Smooth muscle cell (in vitro differentiated cells): ENCODE measurements around the gene PRDM16. TPM values are rescaled to one million over a fixed set of nuclear protein-coding genes. Genes with fewer than 3 reads are reported as not detected.

Experiments
- DNase-seq: peaks from one replicate; lab custom pipeline; 2025; ENCODE audit not compliant: unreplicated experiment; lab: John Stamatoyannopoulos, UW
- H2AFZ ChIP-seq: fragments of 200-600 bp; sonication (generic); 2 replicates; pipeline ENCODE4 v1.6.0; 2016; ENCODE audit warnings: antibody characterized with exemption, low read depth, mild to moderate bottlenecking
- H3F3A ChIP-seq: fragments of 200-600 bp; sonication (generic); 2 replicates; pipeline ENCODE4 v1.6.0; 2017; ENCODE audit warnings: antibody characterized with exemption, low read depth
- H3K27ac ChIP-seq: fragments of 200-600 bp; sonication (generic); 2 replicates; pipeline ENCODE4 v1.5.1; 2016; ENCODE audit warnings: low read depth, mild to moderate bottlenecking
- H3K27me3 ChIP-seq: fragments of 200-600 bp; sonication (generic); 2 replicates; pipeline ENCODE4 v1.6.1; 2016; ENCODE audit warnings: low read depth, mild to moderate bottlenecking
- H3K36me3 ChIP-seq: fragments of 200-600 bp; sonication (generic); 2 replicates; pipeline ENCODE4 v1.5.1; 2016; ENCODE audit warnings: low read depth
- H3K4me1 ChIP-seq: fragments of 200-600 bp; sonication (generic); 2 replicates; pipeline ENCODE4 v1.5.1; 2016; ENCODE audit warnings: low read depth
- H3K4me2 ChIP-seq: fragments of 200-600 bp; sonication (generic); 2 replicates; pipeline ENCODE4 v1.6.0; 2016; ENCODE audit warnings: mild to moderate bottlenecking
- H3K4me3 ChIP-seq: fragments of 200-600 bp; sonication (generic); 2 replicates; pipeline ENCODE4 v1.5.1; 2016; ENCODE audit warnings: mild to moderate bottlenecking
- H3K79me2 ChIP-seq: fragments of 200-600 bp; sonication (generic); 2 replicates; pipeline ENCODE4 v1.6.0; 2016; ENCODE audit warnings: low read depth, mild to moderate bottlenecking
- H3K9ac ChIP-seq: fragments of 200-600 bp; sonication (generic); 2 replicates; pipeline ENCODE4 v1.6.0; 2016; ENCODE audit warnings: low read depth
- H3K9me3 ChIP-seq: fragments of 200-600 bp; sonication (generic); replicated peaks from 2 replicates; pipeline ENCODE4 v1.5.1; 2016; ENCODE audit warnings: low read depth
- H4K20me1 ChIP-seq: fragments of 200-600 bp; sonication (generic); 2 replicates; pipeline ENCODE4 v1.6.0; 2016; ENCODE audit warnings: low read depth
- CTCF ChIP-seq: fragments of 200-600 bp; sonication (generic); IDR thresholded peaks from 2 replicates; pipeline ENCODE4 v1.5.1; 2017; ENCODE audit warnings: borderline replicate concordance, mild to moderate bottlenecking, antibody characterized with exemption; ENCODE audit not compliant: insufficient read depth, poor library complexity, severe bottlenecking
- WGBS: methylation state at CpG from one replicate; pipeline ENCODE4 v1.1.7; 2016; ENCODE audit warnings: low lambda C conversion rate; 5-methylcytosine and 5-hydroxymethylcytosine counted together
- polyA plus RNA-seq: library from polyadenylated mRNA; unstranded; fragments of >200 nt; fragmentation: Nextera tagmentation; extraction: Ambion mirVana; gene quantifications from 2 replicates; pipeline ENCODE4 v1.2.1, GENCODE V29; 2016
- total RNA-seq: library from RNA; depleted of rRNA; stranded (reverse); fragments of >200 nt; gene quantifications from 2 replicates; pipeline ENCODE4 v1.2.3, GENCODE V29; 2014

PRDM16 gene
- total and polyA plus RNA-seq, 2 experiments from 2014 or later: 0.72 to 1.3 TPM

GRCh38 chr1:3474016-3474415 is 405.0 kb downstream of the PRDM16 start:
- 96% methylated on average over 8 of the region's 8 CpGs for WGBS
- Histone ChIP-seq H3K4me3 (no peak overlapping the region), H3F3A (peaks cover 10% of the 10 kb centered on the region), H3K9ac (no peak overlapping the region), H3K27ac (no peak overlapping the region), H3K36me3 (no peaks in the 10 kb centered on the region), H3K27me3 (no peaks in the 10 kb centered on the region), H2AFZ (no peak overlapping the region), H3K4me1 (peaks cover 15% of the 10 kb centered on the region), H3K9me3 (no peaks in the 10 kb centered on the region), H3K4me2 (no peak overlapping the region), H4K20me1 (no peaks in the 10 kb centered on the region), H3K79me2 (no peaks in the 10 kb centered on the region)
- DNase-seq: no peak
- no peak for TF ChIP-seq CTCF

DNA sequence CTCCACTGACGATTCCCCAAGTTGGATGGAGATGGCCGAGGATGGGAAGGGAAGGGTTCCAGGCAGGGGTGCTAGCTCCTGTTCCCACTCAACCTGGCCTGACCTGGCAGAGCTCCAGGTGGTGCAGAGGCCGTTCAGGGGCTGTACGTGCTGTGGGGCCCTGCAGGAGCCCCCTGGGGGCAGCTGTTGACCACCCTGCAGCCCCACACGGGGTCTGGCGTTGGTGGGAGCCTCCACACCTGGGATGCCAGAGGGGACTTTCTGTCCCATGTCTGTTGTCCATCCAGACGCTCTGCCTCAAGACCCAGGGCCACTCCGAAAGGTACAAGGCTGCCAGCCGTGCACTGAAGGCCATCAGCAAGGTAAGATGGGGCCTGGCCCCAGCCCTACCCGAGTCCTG is 405.4 kb downstream of the PRDM16 start:
- TF ChIP-seq CTCF: no peak
- no peak for DNase-seq
- no peak overlapping the region for H3K4me2 ChIP-seq
- H3K9ac ChIP-seq: no peak overlapping the region
- H4K20me1 ChIP-seq: no peaks in the 10 kb centered on the region
- no peaks in the 10 kb centered on the region for H3K27me3 ChIP-seq
- peaks cover 15% of the 10 kb centered on the region for H3K4me1 ChIP-seq
- H3F3A ChIP-seq: peaks cover 10% of the 10 kb centered on the region
- no peaks in the 10 kb centered on the region for H3K36me3 ChIP-seq
- no peak overlapping the region for H3K27ac ChIP-seq
- no peaks in the 10 kb centered on the region for H3K9me3 ChIP-seq
- no peak overlapping the region for H2AFZ ChIP-seq
- H3K79me2 ChIP-seq: no peaks in the 10 kb centered on the region
- 83% methylated on average over 10 of the region's 10 CpGs for WGBS
- H3K4me3 ChIP-seq: no peak overlapping the region

DNA sequence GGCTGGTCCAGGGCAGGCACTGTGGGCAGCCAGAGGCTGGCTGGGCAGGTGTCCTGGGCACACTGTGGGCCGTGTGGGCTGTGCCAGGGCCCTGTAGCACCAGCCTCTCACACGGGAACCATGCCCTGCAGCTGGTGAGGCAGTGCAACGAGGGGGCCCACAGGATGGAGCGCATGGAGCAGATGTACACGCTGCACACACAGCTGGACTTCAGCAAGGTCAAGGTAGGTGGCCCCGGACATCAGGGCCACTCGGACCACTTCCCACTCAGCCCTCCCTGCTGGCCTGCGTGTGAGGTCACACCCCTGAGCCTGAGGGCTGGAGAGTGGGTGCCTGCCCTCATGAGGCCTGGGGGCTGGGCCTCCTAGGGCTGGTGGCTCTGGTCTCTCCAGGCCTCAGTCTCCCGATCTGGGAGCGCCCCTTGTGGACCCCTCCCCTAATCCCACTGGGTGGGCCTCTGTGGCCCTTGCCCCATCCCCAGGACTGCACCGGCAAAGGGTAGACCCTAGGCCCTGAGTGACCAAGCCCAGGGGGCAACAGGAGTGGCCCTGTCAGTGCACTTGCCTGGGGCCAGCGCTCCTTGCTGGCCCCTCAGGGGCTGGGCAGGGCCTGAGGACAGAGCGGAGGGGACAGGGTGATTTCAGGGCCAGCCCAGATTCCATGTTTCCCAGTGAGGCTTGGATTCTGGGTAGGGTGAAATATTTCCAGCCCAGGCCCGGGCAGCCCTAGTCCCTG is 407.0 kb downstream of the PRDM16 start:
- Histone ChIP-seq H3K79me2 (no peaks in the 10 kb centered on the region), H3K36me3 (no peaks in the 10 kb centered on the region), H2AFZ (no peak overlapping the region), H4K20me1 (no peaks in the 10 kb centered on the region), H3K4me1 (peaks cover 13% of the 10 kb centered on the region), H3K27ac (no peak overlapping the region), H3F3A (peaks cover 10% of the 10 kb centered on the region), H3K9ac (no peak overlapping the region), H3K9me3 (no peaks in the 10 kb centered on the region), H3K4me3 (no peak overlapping the region), H3K4me2 (no peak overlapping the region), H3K27me3 (no peaks in the 10 kb centered on the region)
- 98% methylated on average over 8 of the region's 14 CpGs for WGBS
- DNase-seq: no peak
- TF ChIP-seq CTCF: no peak

- Histone ChIP-seq H3K36me3 (no peaks in the 10 kb centered on the region), H3F3A (peaks cover 8% of the 10 kb centered on the region), H3K9me3 (no peaks in the 10 kb centered on the region), H3K79me2 (no peaks in the 10 kb centered on the region), H3K4me2 (no peak overlapping the region), H4K20me1 (no peaks in the 10 kb centered on the region), H3K9ac (no peak overlapping the region), H3K4me1 (peaks cover 7% of the 10 kb centered on the region), H3K4me3 (no peak overlapping the region), H3K27ac (no peak overlapping the region), H2AFZ (no peak overlapping the region), H3K27me3 (no peaks in the 10 kb centered on the region)
- TF ChIP-seq CTCF: no peak
- 97% methylated on average over 6 of the region's 16 CpGs for WGBS
- DNase-seq: no peak
Observed at GRCh38 chr1:3476666-3477065, 407.7 kb downstream of the PRDM16 start.
